ENCODE results near the gene SLC16A13. TPM values are rescaled to one million over a fixed set of nuclear protein-coding genes. Genes with fewer than 3 reads are reported as not detected.

The SLC16A13 gene
- total RNA-seq, 1 experiment from 2014 or later, result 13.1 TPM

- no peak for TF ChIP-seq REST (IDR thresholded peaks at IDR 0.05; ENCODE audit: insufficient read depth in 1 of 2, low read depth in 2 of 2, low read length in 1 of 2)
- ATAC-seq (no peak), DNase-seq (ENCODE audit: low read depth, low spot score) (no peak)
- intact Hi-C loops (cut with micrococcal nuclease; ENCODE audit: unreplicated experiment) (no loop called here), in situ Hi-C loops (cut with HindIII; ENCODE audit: low pct_unique_long_range_greater_than_20kb, low sequenced_read_pairs) (no loop called here)
- no peaks in the 10 kb centered on the region for H3K9me3 ChIP-seq (ENCODE audit: control insufficient read depth, insufficient read depth, low read depth, low read length)
- H3K4me1 ChIP-seq (ENCODE audit: control insufficient read depth, insufficient read depth, low read length), result peaks cover 9% of the 10 kb centered on the region
- POLR2A ChIA-PET, result no interaction called here
- H3K27ac ChIP-seq (ENCODE audit: low read length), result peak overlapping the region; percentile 95
- H3K27me3 ChIP-seq (ENCODE audit: control insufficient read depth, insufficient read depth, low read length), result no peaks in the 10 kb centered on the region
- no TSS peak for BruUV-seq (replicated peaks)
- H3K36me3 ChIP-seq (ENCODE audit: control insufficient read depth, insufficient read depth, low read length), result peaks cover 18% of the 10 kb centered on the region; the same call in 1 of the 2 replicates
- peak overlapping the region; percentile 98 to 99 for H3K4me3 ChIP-seq (ENCODE audit: low read depth in 2 of 2, low read length in 2 of 2)
- CTCF ChIA-PET, result no interaction called here
These were observed 24.4 kb upstream of the SLC16A13 start for GRCh38 chr17:7011415-7011814.

- ChIA-PET CTCF (no interaction called here), POLR2A (no interaction called here)
- Histone ChIP-seq H3K4me1 (ENCODE audit: control insufficient read depth, insufficient read depth, low read length) (peaks cover 14% of the 10 kb centered on the region), H3K9me3 (ENCODE audit: control insufficient read depth, insufficient read depth, low read depth, low read length) (no peaks in the 10 kb centered on the region), H3K36me3 (ENCODE audit: control insufficient read depth, insufficient read depth, low read length) (peaks cover 18% of the 10 kb centered on the region; the same call in 1 of the 2 replicates), H3K27ac (ENCODE audit: low read length) (peak overlapping the region; percentile 95), H3K27me3 (ENCODE audit: control insufficient read depth, insufficient read depth, low read length) (no peaks in the 10 kb centered on the region), H3K4me3 (ENCODE audit: low read depth in 2 of 2, low read length in 2 of 2) (peak overlapping the region; percentile 98 to 99)
- TF ChIP-seq REST (IDR thresholded peaks at IDR 0.05; ENCODE audit: insufficient read depth in 1 of 2, low read depth in 2 of 2, low read length in 1 of 2), result no peak
- TF ChIP-seq CTCF (IDR thresholded peaks at IDR 0.05), result no peak
- TF ChIP-seq POLR2AphosphoS5 (IDR thresholded peaks at IDR 0.05; ENCODE audit: low read depth, low read length), result no peak
- no peak for TF ChIP-seq SIN3A (IDR thresholded peaks at IDR 0.05; ENCODE audit: borderline replicate concordance, insufficient read depth, low read depth, low read length)
- TF ChIP-seq TCF7L2 (IDR thresholded peaks at IDR 0.05; ENCODE audit: low read depth, low read length), result no peak
- DNase-seq (ENCODE audit: low read depth, low spot score) (no peak), ATAC-seq (no peak)
- in situ Hi-C loops (cut with HindIII; ENCODE audit: low pct_unique_long_range_greater_than_20kb, low sequenced_read_pairs) (no loop called here), intact Hi-C loops (cut with micrococcal nuclease; ENCODE audit: unreplicated experiment) (no loop called here)
- BruUV-seq (replicated peaks), result TSS peak; percentile 93
These were observed 23.9 kb upstream of the SLC16A13 start for GRCh38 chr17:7011942-7012254.
